Kidney capillary endothelial cell (primary cell): ENCODE measurements around the gene KIF18B.

Source experiments
- DNase-seq: peaks from one replicate; pipeline ENCODE4 v3.0.0-alpha.2; 2018; ENCODE audit warnings: low spot score

The KIF18B gene

GRCh38 chr17:44875761-44876160, 71.8 kb downstream of the KIF18B start:
- DNase-seq = no peak
